ENCODE data around the gene FOXRED2. TPM values are rescaled to one million over a fixed set of nuclear protein-coding genes. Genes with fewer than 3 reads are reported as not detected.
"Not testable (repeated sequence)": the region's sequence is repeated elsewhere in the genome, so short reads cannot be mapped to it uniquely, and the experiment has no call there.

The FOXRED2 gene
- polyA plus RNA-seq, 1 donor from 2014 or later: 7.9 TPM

DNA sequence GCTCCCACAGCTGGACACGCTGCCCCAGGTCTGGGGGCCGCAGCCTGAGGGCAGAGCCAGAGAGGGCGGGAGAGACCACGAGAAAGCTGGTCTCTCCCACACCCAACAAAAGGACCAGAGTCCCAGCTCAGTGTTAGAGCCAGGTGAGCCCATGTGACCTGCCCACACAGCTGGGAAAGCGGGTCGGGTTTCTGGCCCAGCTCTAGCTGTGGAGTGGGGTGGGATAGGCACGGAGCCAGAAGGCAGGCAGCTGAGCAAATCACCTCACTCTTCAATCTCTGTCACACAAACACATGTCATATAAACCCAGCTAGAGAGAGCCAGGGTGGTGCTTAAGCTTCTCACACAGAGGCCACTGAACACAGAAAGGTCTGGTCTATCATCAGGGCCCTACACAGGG is 29.9 kb upstream of the FOXRED2 start:
- no peaks in the 10 kb centered on the region for H3K9me2 ChIP-seq (ENCODE audit: insufficient read depth, low read length)
- no peaks in the 10 kb centered on the region for H3F3A ChIP-seq (ENCODE audit: insufficient read depth, low read length, poor library complexity, severe bottlenecking)
- H3K9me3 ChIP-seq (ENCODE audit: low read length): no peaks in the 10 kb centered on the region
- no peak overlapping the region for H3K27ac ChIP-seq (ENCODE audit: low read length)
- H3K9ac ChIP-seq (ENCODE audit: low read length): no peak overlapping the region
- H3K27me3 ChIP-seq (ENCODE audit: insufficient read depth, low read depth, low read length): no peaks in the 10 kb centered on the region
- H3K4me3 ChIP-seq (ENCODE audit: low read length): no peak overlapping the region
- H4K20me1 ChIP-seq (ENCODE audit: insufficient read depth): no peaks in the 10 kb centered on the region
- no peak overlapping the region for H3K4me2 ChIP-seq (ENCODE audit: low read length)
- H2AFZ ChIP-seq (ENCODE audit: low read depth, low read length): no peak overlapping the region
- H3K79me2 ChIP-seq (replicated peaks; ENCODE audit: insufficient read depth, low read length): no peaks in the 10 kb centered on the region
- TF ChIP-seq POLR2AphosphoS5 (IDR thresholded peaks at IDR 0.05) (no peak), EZH2 (IDR thresholded peaks at IDR 0.05; ENCODE audit: borderline replicate concordance, insufficient read depth, low read length, poor library complexity, severe bottlenecking) (no peak), EP300 (conservative IDR thresholded peaks at IDR 0.05; ENCODE audit: poor library complexity, severe bottlenecking) (no peak), SMC3 (conservative IDR thresholded peaks at IDR 0.05; ENCODE audit: poor library complexity) (no peak), RAD21 (conservative IDR thresholded peaks at IDR 0.05) (no peak), MXI1 (conservative IDR thresholded peaks at IDR 0.05; ENCODE audit: poor library complexity, severe bottlenecking) (no peak), TAF1 (IDR thresholded peaks at IDR 0.05; ENCODE audit: low read depth) (no peak)
- TF ChIP-seq, protein P1, sequence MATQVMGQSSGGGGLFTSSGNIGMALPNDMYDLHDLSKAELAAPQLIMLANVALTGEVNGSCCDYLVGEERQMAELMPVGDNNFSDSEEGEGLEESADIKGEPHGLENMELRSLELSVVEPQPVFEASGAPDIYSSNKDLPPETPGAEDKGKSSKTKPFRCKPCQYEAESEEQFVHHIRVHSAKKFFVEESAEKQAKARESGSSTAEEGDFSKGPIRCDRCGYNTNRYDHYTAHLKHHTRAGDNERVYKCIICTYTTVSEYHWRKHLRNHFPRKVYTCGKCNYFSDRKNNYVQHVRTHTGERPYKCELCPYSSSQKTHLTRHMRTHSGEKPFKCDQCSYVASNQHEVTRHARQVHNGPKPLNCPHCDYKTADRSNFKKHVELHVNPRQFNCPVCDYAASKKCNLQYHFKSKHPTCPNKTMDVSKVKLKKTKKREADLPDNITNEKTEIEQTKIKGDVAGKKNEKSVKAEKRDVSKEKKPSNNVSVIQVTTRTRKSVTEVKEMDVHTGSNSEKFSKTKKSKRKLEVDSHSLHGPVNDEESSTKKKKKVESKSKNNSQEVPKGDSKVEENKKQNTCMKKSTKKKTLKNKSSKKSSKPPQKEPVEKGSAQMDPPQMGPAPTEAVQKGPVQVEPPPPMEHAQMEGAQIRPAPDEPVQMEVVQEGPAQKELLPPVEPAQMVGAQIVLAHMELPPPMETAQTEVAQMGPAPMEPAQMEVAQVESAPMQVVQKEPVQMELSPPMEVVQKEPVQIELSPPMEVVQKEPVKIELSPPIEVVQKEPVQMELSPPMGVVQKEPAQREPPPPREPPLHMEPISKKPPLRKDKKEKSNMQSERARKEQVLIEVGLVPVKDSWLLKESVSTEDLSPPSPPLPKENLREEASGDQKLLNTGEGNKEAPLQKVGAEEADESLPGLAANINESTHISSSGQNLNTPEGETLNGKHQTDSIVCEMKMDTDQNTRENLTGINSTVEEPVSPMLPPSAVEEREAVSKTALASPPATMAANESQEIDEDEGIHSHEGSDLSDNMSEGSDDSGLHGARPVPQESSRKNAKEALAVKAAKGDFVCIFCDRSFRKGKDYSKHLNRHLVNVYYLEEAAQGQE (IDR thresholded peaks at IDR 0.05; ENCODE audit: borderline replicate concordance): no peak
- TF ChIP-seq, protein P2, sequence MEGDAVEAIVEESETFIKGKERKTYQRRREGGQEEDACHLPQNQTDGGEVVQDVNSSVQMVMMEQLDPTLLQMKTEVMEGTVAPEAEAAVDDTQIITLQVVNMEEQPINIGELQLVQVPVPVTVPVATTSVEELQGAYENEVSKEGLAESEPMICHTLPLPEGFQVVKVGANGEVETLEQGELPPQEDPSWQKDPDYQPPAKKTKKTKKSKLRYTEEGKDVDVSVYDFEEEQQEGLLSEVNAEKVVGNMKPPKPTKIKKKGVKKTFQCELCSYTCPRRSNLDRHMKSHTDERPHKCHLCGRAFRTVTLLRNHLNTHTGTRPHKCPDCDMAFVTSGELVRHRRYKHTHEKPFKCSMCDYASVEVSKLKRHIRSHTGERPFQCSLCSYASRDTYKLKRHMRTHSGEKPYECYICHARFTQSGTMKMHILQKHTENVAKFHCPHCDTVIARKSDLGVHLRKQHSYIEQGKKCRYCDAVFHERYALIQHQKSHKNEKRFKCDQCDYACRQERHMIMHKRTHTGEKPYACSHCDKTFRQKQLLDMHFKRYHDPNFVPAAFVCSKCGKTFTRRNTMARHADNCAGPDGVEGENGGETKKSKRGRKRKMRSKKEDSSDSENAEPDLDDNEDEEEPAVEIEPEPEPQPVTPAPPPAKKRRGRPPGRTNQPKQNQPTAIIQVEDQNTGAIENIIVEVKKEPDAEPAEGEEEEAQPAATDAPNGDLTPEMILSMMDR (IDR thresholded peaks at IDR 0.05; ENCODE audit: poor library complexity, severe bottlenecking): no peak
- no peaks in the 10 kb centered on the region for H3K36me3 ChIP-seq (ENCODE audit: insufficient read depth, low read length)

DNA sequence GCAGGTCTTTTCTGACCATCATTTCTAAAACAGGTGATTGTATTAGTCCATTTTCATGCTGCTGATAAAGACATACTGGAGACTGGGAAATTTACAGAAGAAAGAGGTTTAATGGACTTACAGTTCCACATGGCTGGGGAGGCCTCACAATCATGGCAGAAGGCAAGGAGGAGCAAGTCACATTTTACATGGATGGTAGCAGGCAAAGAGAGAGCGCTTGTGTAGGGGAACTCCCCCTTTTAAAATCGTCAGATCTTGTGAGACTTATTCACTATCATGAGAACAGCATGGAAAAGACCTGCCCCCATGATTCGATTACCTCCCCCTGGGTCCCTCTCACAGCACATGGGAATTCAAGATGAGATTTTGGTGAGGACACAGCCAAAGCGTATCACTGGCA is 26.5 kb upstream of the FOXRED2 start:
- not testable (repeated sequence) for H2AFZ ChIP-seq (ENCODE audit: low read depth, low read length); H3K27ac ChIP-seq (ENCODE audit: low read length); H3K9me2 ChIP-seq (ENCODE audit: insufficient read depth, low read length); H3K27me3 ChIP-seq (ENCODE audit: insufficient read depth, low read depth, low read length); H4K20me1 ChIP-seq (ENCODE audit: insufficient read depth); H3K4me3 ChIP-seq (ENCODE audit: low read length); H3K4me2 ChIP-seq (ENCODE audit: low read length); H3F3A ChIP-seq (ENCODE audit: insufficient read depth, low read length, poor library complexity, severe bottlenecking); H3K79me2 ChIP-seq (replicated peaks; ENCODE audit: insufficient read depth, low read length); H3K36me3 ChIP-seq (ENCODE audit: insufficient read depth, low read length); H3K9me3 ChIP-seq (ENCODE audit: low read length); H3K9ac ChIP-seq (ENCODE audit: low read length)

DNA sequence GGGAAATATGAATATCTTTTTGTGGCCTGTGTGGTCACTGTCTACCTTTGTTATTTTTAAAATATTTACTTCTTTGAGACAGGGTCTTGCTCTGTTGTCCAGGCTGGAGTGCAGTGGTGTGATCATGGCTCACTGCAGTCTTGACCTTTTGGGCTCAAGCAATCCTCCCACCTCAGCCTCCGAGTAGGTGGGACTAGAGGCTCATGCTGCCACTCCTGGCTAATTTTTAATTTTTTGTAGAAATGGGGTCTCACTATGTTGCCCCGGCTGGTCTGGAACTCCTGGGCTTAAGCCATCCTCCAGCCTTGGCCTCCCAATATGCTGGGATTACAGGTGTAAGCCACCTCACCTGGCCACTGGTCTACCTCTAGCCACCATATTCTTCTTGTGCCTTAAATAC is 25.6 kb upstream of the FOXRED2 start:
- H3K9me3 ChIP-seq (ENCODE audit: low read length): no peaks in the 10 kb centered on the region
- no peak overlapping the region for H2AFZ ChIP-seq (ENCODE audit: low read depth, low read length)
- H3K27ac ChIP-seq (ENCODE audit: low read length): no peak overlapping the region
- TF ChIP-seq EZH2 (IDR thresholded peaks at IDR 0.05; ENCODE audit: borderline replicate concordance, insufficient read depth, low read length, poor library complexity, severe bottlenecking): no peak
- TF ChIP-seq EP300 (conservative IDR thresholded peaks at IDR 0.05; ENCODE audit: poor library complexity, severe bottlenecking): no peak
- no peaks in the 10 kb centered on the region for H3K27me3 ChIP-seq (ENCODE audit: insufficient read depth, low read depth, low read length)
- H3K36me3 ChIP-seq (ENCODE audit: insufficient read depth, low read length): no peaks in the 10 kb centered on the region
- no peak overlapping the region for H3K4me2 ChIP-seq (ENCODE audit: low read length)
- no peak overlapping the region for H3K9ac ChIP-seq (ENCODE audit: low read length)
- H3K4me3 ChIP-seq (ENCODE audit: low read length): no peak overlapping the region
- H4K20me1 ChIP-seq (ENCODE audit: insufficient read depth): no peaks in the 10 kb centered on the region
- no peaks in the 10 kb centered on the region for H3K9me2 ChIP-seq (ENCODE audit: insufficient read depth, low read length)
- H3F3A ChIP-seq (ENCODE audit: insufficient read depth, low read length, poor library complexity, severe bottlenecking): no peaks in the 10 kb centered on the region
- H3K79me2 ChIP-seq (replicated peaks; ENCODE audit: insufficient read depth, low read length): peaks cover 12% of the 10 kb centered on the region

All from neural cell (in vitro differentiated cells).